ENCODE measurements around the gene GIT1. TPM values are rescaled to one million over a fixed set of nuclear protein-coding genes. Genes with fewer than 3 reads are reported as not detected.

GIT1 gene, protein sequence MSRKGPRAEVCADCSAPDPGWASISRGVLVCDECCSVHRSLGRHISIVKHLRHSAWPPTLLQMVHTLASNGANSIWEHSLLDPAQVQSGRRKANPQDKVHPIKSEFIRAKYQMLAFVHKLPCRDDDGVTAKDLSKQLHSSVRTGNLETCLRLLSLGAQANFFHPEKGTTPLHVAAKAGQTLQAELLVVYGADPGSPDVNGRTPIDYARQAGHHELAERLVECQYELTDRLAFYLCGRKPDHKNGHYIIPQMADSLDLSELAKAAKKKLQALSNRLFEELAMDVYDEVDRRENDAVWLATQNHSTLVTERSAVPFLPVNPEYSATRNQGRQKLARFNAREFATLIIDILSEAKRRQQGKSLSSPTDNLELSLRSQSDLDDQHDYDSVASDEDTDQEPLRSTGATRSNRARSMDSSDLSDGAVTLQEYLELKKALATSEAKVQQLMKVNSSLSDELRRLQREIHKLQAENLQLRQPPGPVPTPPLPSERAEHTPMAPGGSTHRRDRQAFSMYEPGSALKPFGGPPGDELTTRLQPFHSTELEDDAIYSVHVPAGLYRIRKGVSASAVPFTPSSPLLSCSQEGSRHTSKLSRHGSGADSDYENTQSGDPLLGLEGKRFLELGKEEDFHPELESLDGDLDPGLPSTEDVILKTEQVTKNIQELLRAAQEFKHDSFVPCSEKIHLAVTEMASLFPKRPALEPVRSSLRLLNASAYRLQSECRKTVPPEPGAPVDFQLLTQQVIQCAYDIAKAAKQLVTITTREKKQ
- 10 to 100 TPM; 15.1 to 24.1 (median 18.0) TPM for total RNA-seq
- 10 to 100 TPM; 26.4 to 27.6 TPM for polyA plus RNA-seq

DNA sequence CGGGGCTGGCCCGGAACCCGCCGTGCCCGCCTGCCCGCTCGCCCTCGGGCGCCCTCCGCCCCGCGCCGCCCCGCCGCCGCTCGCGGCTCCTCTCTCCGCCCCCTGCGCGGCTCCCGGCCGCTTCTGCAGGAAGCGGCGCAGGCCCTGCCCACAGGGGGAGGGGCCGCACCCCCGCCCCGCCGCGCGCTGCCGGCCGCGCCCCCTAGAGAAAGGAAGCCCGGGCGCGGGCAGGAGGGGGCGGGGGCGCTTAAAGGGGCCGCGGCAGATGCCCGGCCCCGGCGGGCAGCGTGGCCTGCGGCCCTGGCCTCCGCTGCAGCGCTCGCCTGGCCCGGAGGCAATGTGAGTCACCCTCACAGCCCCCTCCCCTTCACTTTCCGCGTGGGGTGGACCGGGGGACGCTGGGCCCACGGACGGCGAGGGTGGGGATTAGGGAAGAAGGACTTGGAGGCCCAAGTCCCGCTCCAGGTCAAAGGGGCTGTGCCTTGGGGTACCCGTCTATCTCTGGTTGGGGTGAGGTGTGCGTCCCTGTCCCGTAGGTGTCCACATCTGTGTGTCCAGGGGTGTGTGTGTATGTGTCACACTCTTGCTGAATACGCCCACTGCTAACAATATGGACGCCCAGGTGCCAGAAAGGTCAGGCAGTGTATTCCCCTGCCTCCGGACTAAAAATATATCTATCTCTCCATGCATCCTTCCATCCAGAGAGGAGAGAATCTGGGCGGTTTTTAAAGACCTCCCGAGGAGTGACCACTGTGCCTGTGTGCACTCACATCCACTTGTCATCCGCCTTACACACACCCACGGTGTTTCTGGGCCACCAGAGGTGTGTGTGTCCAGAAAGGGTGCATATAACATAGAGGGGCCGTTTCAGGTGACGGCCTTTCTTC, at the start of gene GIT1:
Gene GIT1, minus strand, starts transcription at position 125 of the 887 bp plus-strand sequence. CDS start 270 bp downstream, outside the sequence.
- DNase-seq (peak; percentile 83 to 95 (median 88)), FAIRE-seq (no peak), ATAC-seq (peak; percentile 83 to 89 (median 87))
- H3K27me3 ChIP-seq = no peaks in the 10 kb centered on the region
- no peaks in the 10 kb centered on the region for H3K9me3 ChIP-seq
- 4 to 11% methylated on average over 24 to 70 of the region's 70 CpGs for WGBS, 2 donors
- H3K27ac ChIP-seq = peak within 1 kb of the TSS; percentile 38 to 70 (median 48)
- intact Hi-C loops (cut with DNase I) = no loop called here
- TF ChIP-seq, protein P1, sequence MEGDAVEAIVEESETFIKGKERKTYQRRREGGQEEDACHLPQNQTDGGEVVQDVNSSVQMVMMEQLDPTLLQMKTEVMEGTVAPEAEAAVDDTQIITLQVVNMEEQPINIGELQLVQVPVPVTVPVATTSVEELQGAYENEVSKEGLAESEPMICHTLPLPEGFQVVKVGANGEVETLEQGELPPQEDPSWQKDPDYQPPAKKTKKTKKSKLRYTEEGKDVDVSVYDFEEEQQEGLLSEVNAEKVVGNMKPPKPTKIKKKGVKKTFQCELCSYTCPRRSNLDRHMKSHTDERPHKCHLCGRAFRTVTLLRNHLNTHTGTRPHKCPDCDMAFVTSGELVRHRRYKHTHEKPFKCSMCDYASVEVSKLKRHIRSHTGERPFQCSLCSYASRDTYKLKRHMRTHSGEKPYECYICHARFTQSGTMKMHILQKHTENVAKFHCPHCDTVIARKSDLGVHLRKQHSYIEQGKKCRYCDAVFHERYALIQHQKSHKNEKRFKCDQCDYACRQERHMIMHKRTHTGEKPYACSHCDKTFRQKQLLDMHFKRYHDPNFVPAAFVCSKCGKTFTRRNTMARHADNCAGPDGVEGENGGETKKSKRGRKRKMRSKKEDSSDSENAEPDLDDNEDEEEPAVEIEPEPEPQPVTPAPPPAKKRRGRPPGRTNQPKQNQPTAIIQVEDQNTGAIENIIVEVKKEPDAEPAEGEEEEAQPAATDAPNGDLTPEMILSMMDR (IDR thresholded peaks at IDR 0.05) = no peak
- no peaks in the 10 kb centered on the region for H3K36me3 ChIP-seq
- peaks cover 15 to 29% (median 20%) of the 10 kb centered on the region in 3 donors for H3K4me1 ChIP-seq
- H3K4me3 ChIP-seq = peak within 1 kb of the TSS; percentile 58 to 83 (median 78)

DNA sequence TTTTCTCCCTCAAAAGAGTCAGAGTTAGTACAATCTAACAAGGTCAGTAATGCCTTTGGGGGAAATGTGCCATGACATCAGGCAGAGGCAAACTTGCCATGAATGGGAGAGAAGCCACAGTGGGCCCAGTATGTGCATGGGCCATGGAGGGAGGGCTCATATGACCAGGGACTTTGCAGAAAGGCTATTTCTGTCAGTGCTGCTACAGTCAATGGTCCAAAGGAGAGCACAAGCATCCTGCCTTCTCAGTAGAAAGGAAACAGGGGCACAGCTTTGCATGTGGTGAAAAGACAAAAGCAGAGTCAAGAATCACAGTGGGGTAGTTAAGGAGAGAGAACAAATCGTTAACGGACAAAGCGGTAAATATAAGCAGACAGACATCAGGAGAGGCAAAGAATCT, 44.4 kb upstream of the GIT1 start:
- no peak for ATAC-seq

DNA sequence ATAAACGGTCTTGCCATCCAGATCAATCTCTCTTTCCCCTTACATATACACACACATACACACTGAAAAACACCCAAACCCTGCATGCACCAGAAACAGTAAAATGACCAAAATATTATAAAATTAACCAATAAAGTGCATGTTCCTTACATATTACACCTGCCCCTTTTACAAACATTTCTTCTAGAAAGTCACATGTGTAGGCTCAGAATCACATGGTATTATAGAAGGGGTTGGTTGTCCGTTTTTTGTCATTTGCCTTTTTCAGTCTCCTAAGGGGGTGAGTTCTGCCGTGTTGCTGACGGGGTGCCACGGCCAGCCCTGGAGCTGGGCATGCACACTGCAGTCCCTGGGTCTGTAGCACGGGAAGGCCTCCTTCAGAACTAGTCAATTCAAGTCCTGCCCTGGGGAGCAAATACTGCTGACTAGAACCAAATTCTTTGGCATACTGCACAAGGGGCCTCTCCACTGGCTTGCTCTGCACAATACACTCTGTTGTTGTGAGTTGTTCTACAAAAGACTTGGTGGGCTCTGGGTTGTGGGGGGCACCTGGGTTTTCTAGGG, 41.3 kb upstream of the GIT1 start:
- H3K36me3 ChIP-seq = peaks cover 0 to 17% (median 0%) of the 10 kb centered on the region in 3 donors
- no peaks in the 10 kb centered on the region for H3K9me3 ChIP-seq
- FAIRE-seq = no peak
- intact Hi-C loops (cut with DNase I) = no loop called here
- no peak for DNase-seq
- no peak for ATAC-seq
- 84 to 92% methylated on average over 6 of the region's 6 CpGs for WGBS, 2 donors
- TF ChIP-seq, protein P1 (IDR thresholded peaks at IDR 0.05) = no peak
- no peak overlapping the region for H3K4me3 ChIP-seq
- no peak overlapping the region for H3K27ac ChIP-seq
- no peaks in the 10 kb centered on the region for H3K27me3 ChIP-seq
- H3K4me1 ChIP-seq = no peaks in the 10 kb centered on the region

More for the DNA sequence above, 44.4 kb upstream of the GIT1 start:
- TF ChIP-seq, protein P1 (IDR thresholded peaks at IDR 0.05) = no peak
- DNase-seq (no peak), FAIRE-seq (no peak)
- intact Hi-C loops (cut with DNase I) = no loop called here
- Histone ChIP-seq H3K27ac (no peak overlapping the region), H3K27me3 (no peaks in the 10 kb centered on the region), H3K36me3 (peaks cover 0 to 17% (median 0%) of the 10 kb centered on the region in 3 donors), H3K4me3 (no peak overlapping the region), H3K9me3 (no peaks in the 10 kb centered on the region), H3K4me1 (no peaks in the 10 kb centered on the region)
- 92 to 94% methylated on average over 3 of the region's 3 CpGs for WGBS, 2 donors

DNA sequence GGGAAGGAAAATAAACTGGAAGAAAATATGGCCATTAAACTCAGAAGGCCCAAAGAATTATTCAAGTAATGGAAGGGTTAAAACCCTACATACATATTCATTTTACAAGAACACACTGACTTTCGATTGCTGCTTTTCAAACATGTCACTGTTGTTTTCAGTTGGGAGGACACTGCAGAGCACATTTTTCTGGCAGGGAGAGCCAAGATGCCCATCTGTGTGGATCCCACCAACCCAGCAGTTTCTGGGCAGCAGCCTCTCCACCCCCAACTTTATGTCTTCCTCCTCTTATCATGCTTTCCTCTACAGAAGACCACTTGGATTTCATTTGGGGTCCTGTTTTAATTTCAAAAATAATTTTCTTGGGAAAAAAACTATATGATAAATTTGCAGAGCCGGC, 40.4 kb upstream of the GIT1 start:
- 63 to 64% methylated on average over 2 of the region's 2 CpGs for WGBS, 2 donors
- no peak for ATAC-seq
- TF ChIP-seq, protein P1 (IDR thresholded peaks at IDR 0.05) = no peak
- Histone ChIP-seq H3K4me1 (no peaks in the 10 kb centered on the region), H3K36me3 (peaks cover 0 to 17% (median 0%) of the 10 kb centered on the region in 3 donors), H3K27ac (no peak overlapping the region), H3K27me3 (no peaks in the 10 kb centered on the region), H3K4me3 (no peak overlapping the region), H3K9me3 (no peaks in the 10 kb centered on the region)
- no peak for FAIRE-seq
- DNase-seq = no peak
- intact Hi-C loops (cut with DNase I) = no loop called here
